HG03025 (cell line): ENCODE data around the gene CDH18.

Experiments
- ATAC-seq: cut with Tn5 transposase; IDR thresholded peaks from one replicate; pipeline ENCODE4 v1.9.1; 2021; ENCODE audit warnings: mild to moderate bottlenecking, moderate library complexity; ENCODE audit not compliant: unreplicated experiment, low FRiP score

Gene CDH18

DNA sequence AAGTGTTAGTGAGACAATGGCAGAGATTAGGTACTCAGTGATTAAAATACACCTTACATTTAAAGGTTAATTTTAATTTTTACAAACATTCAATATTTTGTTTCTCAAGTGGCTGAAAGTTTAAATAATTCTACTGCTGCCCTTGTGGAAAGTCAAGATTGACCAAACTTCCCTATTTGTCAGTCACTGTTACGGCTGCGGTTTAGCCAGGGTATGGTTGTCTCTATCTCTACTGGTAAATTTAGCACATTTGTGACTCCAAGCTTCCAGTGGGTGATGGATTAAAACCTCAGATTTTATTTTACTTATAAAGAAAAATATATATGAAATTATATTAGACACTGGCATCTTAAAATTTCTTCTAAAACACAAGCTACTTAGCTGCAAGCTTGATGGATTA lies 368.4 kb downstream of the CDH18 start:
- no peak for ATAC-seq

- ATAC-seq, result no peak
Observed at GRCh38 chr5:19616701-19617215, 371.2 kb downstream of the CDH18 start.

DNA sequence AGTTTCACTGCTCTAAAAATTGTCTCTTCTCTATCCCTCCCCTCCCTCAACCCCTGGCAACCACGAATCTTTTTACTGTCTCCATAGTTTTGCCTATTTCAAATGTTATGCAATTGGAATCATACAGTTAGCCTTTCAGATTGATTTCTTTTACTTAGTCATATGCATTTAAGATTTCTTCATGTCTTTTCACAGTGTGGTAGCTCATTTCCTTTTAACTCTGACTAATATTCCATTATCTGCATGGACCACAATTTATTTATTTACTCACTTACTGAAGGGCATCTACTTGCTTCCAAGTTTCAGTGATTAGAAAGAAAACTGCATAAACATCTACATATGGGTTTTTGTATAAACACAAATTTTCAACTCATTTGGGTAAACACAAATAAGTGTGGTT lies 372.3 kb downstream of the CDH18 start:
- ATAC-seq, result no peak

DNA sequence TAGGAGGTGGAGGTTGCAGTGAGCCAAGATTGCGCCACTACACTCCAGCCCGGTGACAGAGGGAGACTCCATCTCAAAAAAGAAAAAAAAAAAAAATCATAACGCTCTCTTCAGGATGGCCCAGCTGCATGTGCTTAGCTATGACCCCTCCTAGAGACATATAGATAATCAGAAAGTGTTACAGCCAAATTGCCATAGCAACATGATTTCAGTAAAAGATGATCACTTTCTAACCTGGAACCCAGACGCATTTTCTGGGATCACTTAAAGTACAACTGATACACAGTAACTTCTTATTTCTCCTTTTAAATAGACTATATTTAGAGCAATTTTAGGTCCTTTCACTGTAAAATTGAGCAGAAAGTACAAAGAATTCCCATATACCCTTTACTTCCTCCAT lies 372.9 kb downstream of the CDH18 start:
- ATAC-seq, result no peak

DNA sequence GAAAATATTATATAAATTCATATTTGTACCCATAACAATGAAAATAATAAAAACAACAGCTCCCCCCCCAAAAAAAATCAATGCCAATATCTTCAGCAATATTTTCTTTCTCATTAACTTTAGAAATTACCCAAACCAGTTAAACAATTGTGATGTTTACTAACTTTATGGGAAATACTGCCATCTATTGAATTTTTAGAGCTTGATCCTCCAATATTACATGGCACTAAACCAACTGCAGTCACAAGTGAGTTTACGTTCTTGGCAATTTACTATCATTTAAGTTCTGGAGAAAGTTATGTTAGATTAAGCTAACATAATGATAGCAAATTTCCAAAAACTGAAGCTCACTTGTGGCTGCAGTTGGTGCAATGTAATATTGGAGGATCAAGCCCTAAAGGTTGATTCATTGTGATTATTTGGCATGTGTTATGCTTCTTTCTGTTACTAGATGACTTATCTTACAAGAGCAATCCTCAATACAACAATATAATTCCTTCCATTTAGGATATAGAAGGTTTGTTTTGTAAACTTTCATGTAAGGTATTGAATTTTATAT lies 379.5 kb downstream of the CDH18 start:
- no peak for ATAC-seq

- ATAC-seq, result no peak
Observed at GRCh38 chr5:19605846-19606407, 382.1 kb downstream of the CDH18 start.

DNA sequence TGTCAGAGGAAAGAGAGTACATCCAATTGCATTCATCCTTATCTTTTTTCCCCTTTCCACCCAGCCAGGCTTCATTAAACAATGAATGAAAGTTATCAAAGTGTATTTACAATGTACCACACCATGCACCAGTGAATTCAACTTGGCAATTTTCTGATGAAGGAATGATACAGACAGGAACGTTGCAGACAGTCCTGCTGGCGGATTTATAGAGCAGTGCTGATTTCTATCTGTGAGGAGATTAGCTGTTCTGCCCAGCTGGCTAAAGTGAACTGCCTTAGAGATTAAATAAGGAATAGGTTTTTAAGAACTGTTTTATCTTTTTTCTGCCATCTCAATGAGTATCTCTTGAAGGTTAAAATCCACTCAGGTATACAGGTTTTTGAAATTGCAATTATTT lies 403.9 kb downstream of the CDH18 start:
- ATAC-seq, result no peak

- no peak for ATAC-seq
Observed at GRCh38 chr5:19577882-19578281, 410.1 kb downstream of the CDH18 start.

- no peak for ATAC-seq
Observed at GRCh38 chr5:19568004-19568403, 420.0 kb downstream of the CDH18 start.

GRCh38 chr5:19565466-19565865 lies 422.5 kb downstream of the CDH18 start:
- ATAC-seq, result no peak

- no peak for ATAC-seq
Observed at GRCh38 chr5:19564036-19564435, 424.0 kb downstream of the CDH18 start.

DNA sequence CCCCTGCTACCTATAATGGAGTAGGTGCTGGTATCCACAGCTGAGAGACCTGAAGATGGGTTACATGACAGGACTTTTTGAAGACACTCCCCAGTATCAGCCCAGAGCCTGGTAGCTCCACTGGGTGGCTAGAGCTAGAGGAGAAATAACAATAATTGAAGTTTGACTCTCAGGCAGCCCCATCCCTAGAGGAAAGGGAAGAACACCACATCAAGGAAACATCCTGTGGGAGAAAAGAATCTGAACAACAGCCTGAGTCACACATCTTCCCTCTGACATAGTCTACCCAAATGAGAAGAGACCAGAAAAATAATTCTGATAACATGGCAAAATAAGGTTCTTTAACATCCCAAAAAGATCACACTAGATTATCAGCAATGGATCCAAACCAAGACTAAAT lies 432.1 kb downstream of the CDH18 start:
- ATAC-seq, result no peak

DNA sequence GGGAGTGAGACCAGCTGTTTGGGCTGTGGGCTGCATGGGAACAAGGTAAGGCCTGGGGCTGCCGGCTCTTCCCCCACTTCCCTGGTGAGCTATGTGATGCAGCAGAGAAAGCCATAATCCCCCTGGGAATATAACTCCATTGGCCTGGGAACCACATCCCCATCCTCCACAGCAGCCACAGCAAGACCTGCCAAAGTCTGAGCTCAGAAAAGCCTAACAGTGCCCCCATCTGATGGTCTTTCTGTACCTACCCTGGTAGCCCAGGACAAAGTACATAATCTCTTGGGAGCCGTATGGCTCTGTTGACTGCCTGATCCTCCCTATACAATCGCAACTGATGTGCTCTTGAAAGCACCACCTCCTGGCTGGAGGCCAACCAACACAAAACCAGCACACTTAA lies 432.6 kb downstream of the CDH18 start:
- ATAC-seq, result no peak

GRCh38 chr5:19554524-19554923 lies 433.5 kb downstream of the CDH18 start:
- ATAC-seq, result no peak

- no peak for ATAC-seq
Observed at GRCh38 chr5:19547640-19548039, 440.4 kb downstream of the CDH18 start.

- no peak for ATAC-seq
Observed at GRCh38 chr5:19546521-19546920, 441.5 kb downstream of the CDH18 start.

- no peak for ATAC-seq
Observed at GRCh38 chr5:19538607-19539006, 449.4 kb downstream of the CDH18 start.

DNA sequence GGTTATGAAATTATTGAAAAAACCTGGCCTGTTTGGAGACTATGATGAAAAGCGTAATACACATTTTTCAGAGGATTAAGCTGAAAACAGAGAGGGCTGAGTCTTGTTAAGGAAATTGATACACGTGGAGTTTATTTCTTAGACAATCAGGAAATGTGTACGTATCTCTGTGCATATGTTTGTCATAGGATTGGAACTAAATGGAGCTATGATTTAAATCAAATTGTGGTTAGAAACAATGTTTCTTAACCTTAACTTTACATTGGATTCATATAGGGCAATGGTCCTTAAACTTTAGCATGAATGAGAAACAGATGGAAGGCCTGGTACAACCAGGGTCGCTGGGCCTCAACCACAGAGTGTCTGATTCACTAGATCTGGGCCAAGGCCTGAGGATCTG lies 451.6 kb downstream of the CDH18 start:
- no peak for ATAC-seq

- no peak for ATAC-seq
Observed at GRCh38 chr5:19534751-19535150, 453.2 kb downstream of the CDH18 start.

- no peak for ATAC-seq
Observed at GRCh38 chr5:19532936-19533335, 455.1 kb downstream of the CDH18 start.

DNA sequence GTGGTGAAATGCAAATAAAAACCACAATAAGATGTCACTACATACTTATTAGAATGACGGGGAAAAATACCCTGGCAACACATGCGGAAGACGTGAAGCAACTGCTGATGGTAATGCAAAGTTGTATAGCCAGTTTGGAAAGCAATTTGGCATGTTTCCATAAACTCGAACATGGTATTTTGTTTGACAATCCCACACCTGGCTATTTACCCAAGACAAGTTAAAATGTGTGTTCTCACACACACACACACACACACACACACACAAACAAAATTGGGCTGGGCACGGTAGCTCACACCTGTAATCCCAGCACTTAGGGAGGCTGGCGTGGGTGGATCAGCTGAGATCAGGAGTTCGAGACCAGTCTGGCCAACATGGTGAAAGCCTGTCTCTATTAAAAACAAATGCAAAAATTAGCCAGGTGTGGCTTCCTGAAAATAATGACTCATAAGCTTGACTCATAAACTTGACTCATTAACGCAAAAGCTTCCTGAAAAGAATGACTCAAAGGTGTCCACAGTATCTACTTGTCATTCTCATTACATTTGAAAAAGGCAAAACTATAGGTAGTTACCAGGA lies 456.5 kb downstream of the CDH18 start:
- ATAC-seq, result no peak

- no peak for ATAC-seq
Observed at GRCh38 chr5:19519448-19519847, 468.6 kb downstream of the CDH18 start.
